NCI-H1417 treated with DMSO at 0.1 percent for 48 hours (cell line): ENCODE data around the gene FARSB.
"Not testable (repeated sequence)": the region's sequence is repeated elsewhere in the genome, so short reads cannot be mapped to it uniquely, and the experiment has no call there.

Experiments
- DNase-seq: peaks from one replicate; lab custom pipeline; 2025; lab: John Stamatoyannopoulos, UW

FARSB gene

GRCh38 chr2:222655787-222656525 is at the start of gene FARSB:
Gene FARSB, minus strand, starts transcription at chr2:222656092. Its CDS starts 19 bp downstream, at chr2:222656073.
- DNase-seq: peak; percentile 89

- DNase-seq: no peak
These were observed 48.0 kb upstream of the FARSB start for GRCh38 chr2:222703886-222704285.

GRCh38 chr2:222703091-222703490 is 47.2 kb upstream of the FARSB start:
- DNase-seq: no peak

GRCh38 chr2:222701721-222702131 is 45.8 kb upstream of the FARSB start:
- no peak for DNase-seq

GRCh38 chr2:222701233-222701632 is 45.3 kb upstream of the FARSB start:
- DNase-seq: no peak

- DNase-seq: no peak
These were observed 42.4 kb upstream of the FARSB start for GRCh38 chr2:222698276-222698675.

GRCh38 chr2:222693837-222694236 is 37.9 kb upstream of the FARSB start:
- no peak for DNase-seq

- DNase-seq: not testable (repeated sequence)
These were observed 37.5 kb upstream of the FARSB start for GRCh38 chr2:222693413-222693812.

GRCh38 chr2:222690564-222691200 is 34.8 kb upstream of the FARSB start:
- DNase-seq: peak; percentile 34

GRCh38 chr2:222689322-222689721 is 33.4 kb upstream of the FARSB start:
- DNase-seq: no peak

GRCh38 chr2:222688917-222689316 is 33.0 kb upstream of the FARSB start:
- DNase-seq: no peak

GRCh38 chr2:222686086-222686750 is 30.3 kb upstream of the FARSB start:
- DNase-seq: no peak

- no peak for DNase-seq
These were observed 27.9 kb upstream of the FARSB start for GRCh38 chr2:222683805-222684204.

GRCh38 chr2:222677981-222678380 is 22.1 kb upstream of the FARSB start:
- DNase-seq: no peak

- DNase-seq: no peak
These were observed 18.0 kb upstream of the FARSB start for GRCh38 chr2:222673883-222674282.

- DNase-seq: no peak
These were observed 17.4 kb upstream of the FARSB start for GRCh38 chr2:222673273-222673672.

GRCh38 chr2:222672068-222672401 is 16.1 kb upstream of the FARSB start:
- DNase-seq: no peak

- no peak for DNase-seq
These were observed 15.6 kb upstream of the FARSB start, which contains the start of gene MOGAT1 for GRCh38 chr2:222671259-222672067. Gene MOGAT1, plus strand, starts transcription at chr2:222671658. Its CDS starts 128 bp downstream, at chr2:222671786.

GRCh38 chr2:222670191-222671038 is 14.5 kb upstream of the FARSB start:
- DNase-seq: no peak

GRCh38 chr2:222669353-222669752 is 13.5 kb upstream of the FARSB start:
- no peak for DNase-seq

- no peak for DNase-seq
These were observed 12.7 kb upstream of the FARSB start for GRCh38 chr2:222668494-222669154.
